M059J (cell line): Measurements from ENCODE around the gene MARCHF5. TPM values are rescaled to one million over a fixed set of nuclear protein-coding genes. Genes with fewer than 3 reads are reported as not detected.
"Not testable (repeated sequence)": the region's sequence is repeated elsewhere in the genome, so short reads cannot be mapped to it uniquely, and the experiment has no call there.

Experiments used
- DNase-seq: peaks from one replicate; pipeline ENCODE4 v3.0.0-alpha.2; 2012; ENCODE audit warnings: low read depth
- total RNA-seq: library from RNA; depleted of rRNA; stranded (reverse); fragments of >200 nt; shearing (Covaris generic); gene quantifications from 2 replicates; pipeline ENCODE4 v1.2.3, GENCODE V29; 2014; rRNA removed

Gene MARCHF5
- total RNA-seq, 1 experiment from 2014 or later: 23.9 TPM

- no peak for DNase-seq
These were observed 94.9 kb downstream of the MARCHF5 start for GRCh38 chr10:92385831-92386230.

DNA sequence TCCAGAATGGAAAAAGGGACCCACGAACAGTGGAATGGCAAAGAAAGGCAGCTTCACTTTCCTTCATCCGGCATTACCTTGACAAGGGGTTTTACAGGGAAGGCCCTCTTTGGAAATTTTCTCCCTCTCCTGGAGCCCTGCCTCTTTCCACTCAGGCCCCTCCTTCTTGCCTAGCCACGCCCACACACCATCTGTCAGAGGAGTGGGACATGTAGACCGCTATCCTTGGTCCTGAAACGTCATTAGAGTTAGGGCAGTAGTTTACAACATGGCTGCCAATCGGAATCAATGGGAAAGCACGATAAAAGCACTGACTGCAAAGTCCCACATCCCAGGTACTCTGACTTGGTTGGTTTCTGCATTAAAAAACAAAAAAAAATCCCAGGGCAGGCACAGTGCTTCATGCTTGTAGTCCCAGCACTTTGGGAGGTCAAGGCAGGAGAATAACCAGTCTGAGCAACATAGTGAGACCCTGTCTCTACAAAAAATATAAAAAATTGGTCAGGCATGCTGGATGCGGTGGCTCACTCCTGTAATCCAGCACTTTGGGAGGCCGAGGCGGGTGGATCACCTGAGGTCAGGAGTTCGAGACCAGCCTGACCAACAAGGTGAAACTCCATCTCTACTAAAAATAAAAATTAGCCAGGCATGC, 96.4 kb downstream of the MARCHF5 start:
- peak; percentile 68 for DNase-seq

- not testable (repeated sequence) for DNase-seq
These were observed 102.2 kb downstream of the MARCHF5 start for GRCh38 chr10:92393173-92393572.

GRCh38 chr10:92395271-92395670, 104.3 kb downstream of the MARCHF5 start:
- no peak for DNase-seq

- not testable (repeated sequence) for DNase-seq
These were observed 111.3 kb downstream of the MARCHF5 start for GRCh38 chr10:92402234-92402633.

Other genes starting within 250 kb of the MARCHF5 start
- 0.86 and 1.2 TPM in 2 replicates for gene CPEB3, start 89 bp upstream of the MARCHF5 start, total RNA-seq